Type B pancreatic cell (in vitro differentiated cells): ENCODE measurements around the gene EMP1. TPM values are rescaled to one million over a fixed set of nuclear protein-coding genes. Genes with fewer than 3 reads are reported as not detected.
"Not testable (repeated sequence)": the region's sequence is repeated elsewhere in the genome, so short reads cannot be mapped to it uniquely, and the experiment has no call there.

Experiments used
- DNase-seq: peaks from one replicate; pipeline ENCODE4 v3.0.0; 2021; ENCODE audit warnings: mixed read lengths; ENCODE audit not compliant: unreplicated experiment; ENCODE audit errors: extremely low spot score
- H3K27ac Mint-ChIP-seq: 2 replicates; pipeline ENCODE4 v1.8.0; 2021; ENCODE audit warnings: mild to moderate bottlenecking, mixed read lengths
- H3K27me3 Mint-ChIP-seq: 2 replicates; pipeline ENCODE4 v1.8.0; 2021; ENCODE audit warnings: mixed read lengths
- H3K36me3 Mint-ChIP-seq: 2 replicates; pipeline ENCODE4 v1.8.0; 2021; ENCODE audit warnings: mixed read lengths
- H3K4me1 Mint-ChIP-seq: one replicate; pipeline ENCODE4 v1.8.0; 2021; ENCODE audit warnings: mixed read lengths; ENCODE audit not compliant: unreplicated experiment
- H3K4me3 Mint-ChIP-seq: 2 replicates; pipeline ENCODE4 v1.8.0; 2021; ENCODE audit warnings: mild to moderate bottlenecking, mixed read lengths
- H3K9me3 Mint-ChIP-seq: 2 replicates; pipeline ENCODE4 v1.8.0; 2021; ENCODE audit warnings: mixed read lengths
- CTCF ChIP-seq: fragments of 200-600 bp; sonication (generic); conservative IDR thresholded peaks from 2 replicates; pipeline ENCODE4 v1.5.0; 2021; ENCODE audit warnings: antibody characterized with exemption, mild to moderate bottlenecking
- total RNA-seq: library from RNA; stranded (reverse); gene quantifications from 2 replicates; pipeline ENCODE4 v1.2.1, GENCODE V29; 2021; ENCODE audit warnings: low replicate concordance

EMP1 gene
- total RNA-seq, 1 donor from 2014 or later = 340 TPM

DNA sequence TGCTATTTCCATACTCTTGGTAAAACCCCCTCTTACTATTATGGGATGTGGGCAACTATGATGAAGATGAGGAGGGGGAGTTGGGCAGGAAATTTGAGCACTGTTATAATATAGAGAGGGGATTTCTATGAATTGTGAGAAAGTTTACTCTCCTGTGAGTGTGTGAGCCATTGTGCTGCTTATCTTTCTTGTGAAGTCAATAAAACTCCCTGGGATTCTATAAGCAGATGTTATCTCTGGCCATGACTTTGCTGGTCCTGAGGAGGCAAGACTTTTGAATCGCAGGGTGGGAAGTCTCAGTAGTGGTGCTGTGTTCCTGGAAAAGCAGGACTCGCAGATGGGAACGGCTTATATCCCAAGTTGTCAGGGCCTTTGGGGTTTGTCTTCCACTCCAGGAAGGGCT, 62.2 kb downstream of the EMP1 start:
- DNase-seq = no peak
- Mint-ChIP-seq H3K9me3 (no peaks in the 10 kb centered on the region), H3K27me3 (peaks cover 28% of the 10 kb centered on the region), H3K4me1 (peaks cover 19% of the 10 kb centered on the region), H3K36me3 (peaks cover 2% of the 10 kb centered on the region), H3K27ac (peak overlapping the region; percentile 9), H3K4me3 (peak overlapping the region; percentile 22)
- no peak for TF ChIP-seq CTCF

DNA sequence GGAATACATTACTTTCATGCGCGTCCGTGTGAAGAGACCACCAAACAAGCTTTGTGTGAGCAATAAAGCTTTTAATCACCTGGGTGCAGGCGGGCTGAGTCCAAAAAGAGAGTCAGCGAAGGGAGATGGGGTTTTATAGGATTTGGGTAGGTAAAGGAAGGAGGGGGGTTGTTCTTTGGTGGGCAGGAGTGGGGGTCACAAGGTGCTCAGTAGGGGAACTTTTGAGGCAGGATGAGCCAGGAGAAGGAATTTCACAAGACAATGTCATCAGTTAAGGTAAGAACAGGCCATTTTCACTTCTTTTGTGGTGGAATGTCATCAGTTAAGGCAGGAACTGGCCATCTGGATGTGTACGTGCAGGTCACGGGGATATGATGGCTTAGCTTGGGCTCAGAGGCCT, 63.1 kb downstream of the EMP1 start:
- H3K4me1 Mint-ChIP-seq = peaks cover 19% of the 10 kb centered on the region
- not testable (repeated sequence) for H3K4me3 Mint-ChIP-seq, H3K9me3 Mint-ChIP-seq, H3K36me3 Mint-ChIP-seq, DNase-seq, H3K27ac Mint-ChIP-seq
- H3K27me3 Mint-ChIP-seq = peaks cover 36% of the 10 kb centered on the region

GRCh38 chr12:13267826-13268225, 71.3 kb downstream of the EMP1 start:
- DNase-seq, H3K27ac Mint-ChIP-seq, H3K9me3 Mint-ChIP-seq, H3K36me3 Mint-ChIP-seq, H3K4me1 Mint-ChIP-seq, H3K4me3 Mint-ChIP-seq: not testable (repeated sequence)
- peaks cover 34% of the 10 kb centered on the region for H3K27me3 Mint-ChIP-seq

- TF ChIP-seq CTCF = no peak
- Mint-ChIP-seq H3K4me1 (no peaks in the 10 kb centered on the region), H3K9me3 (peaks cover 6% of the 10 kb centered on the region), H3K27me3 (peaks cover 30% of the 10 kb centered on the region), H3K36me3 (peaks cover 3% of the 10 kb centered on the region), H3K27ac (no peak overlapping the region), H3K4me3 (no peak overlapping the region)
- DNase-seq = no peak
Observed at GRCh38 chr12:13268581-13268980, 72.1 kb downstream of the EMP1 start.

Other genes starting within 250 kb of the EMP1 start
- gene GPRC5D, start 244.6 kb upstream of the EMP1 start, total RNA-seq = 5.5 TPM in 1 of 2 replicates, not detected in the other
- 66.4 and 146 TPM in 2 replicates for gene HEBP1, start 196.5 kb upstream of the EMP1 start, total RNA-seq
- 11.9 and 20.5 TPM in 2 replicates for gene FAM234B, start 152.3 kb upstream of the EMP1 start, total RNA-seq
- gene GSG1, start 93.1 kb upstream of the EMP1 start, total RNA-seq = 0.36 and 2.0 TPM in 2 replicates